Measurements from ENCODE around the gene EFNA3. TPM values are rescaled to one million over a fixed set of nuclear protein-coding genes. Genes with fewer than 3 reads are reported as not detected.
A peak's percentile ranks its signal among the peaks of the same experiment; 100 is the strongest.

EFNA3 gene
- total RNA-seq, 5 donors from 2014 or later (not counting 1 experiment from before 2014, with no cell fraction given) = 0.68 to 2.6 (median 2.3) TPM; not detected in 1

DNA sequence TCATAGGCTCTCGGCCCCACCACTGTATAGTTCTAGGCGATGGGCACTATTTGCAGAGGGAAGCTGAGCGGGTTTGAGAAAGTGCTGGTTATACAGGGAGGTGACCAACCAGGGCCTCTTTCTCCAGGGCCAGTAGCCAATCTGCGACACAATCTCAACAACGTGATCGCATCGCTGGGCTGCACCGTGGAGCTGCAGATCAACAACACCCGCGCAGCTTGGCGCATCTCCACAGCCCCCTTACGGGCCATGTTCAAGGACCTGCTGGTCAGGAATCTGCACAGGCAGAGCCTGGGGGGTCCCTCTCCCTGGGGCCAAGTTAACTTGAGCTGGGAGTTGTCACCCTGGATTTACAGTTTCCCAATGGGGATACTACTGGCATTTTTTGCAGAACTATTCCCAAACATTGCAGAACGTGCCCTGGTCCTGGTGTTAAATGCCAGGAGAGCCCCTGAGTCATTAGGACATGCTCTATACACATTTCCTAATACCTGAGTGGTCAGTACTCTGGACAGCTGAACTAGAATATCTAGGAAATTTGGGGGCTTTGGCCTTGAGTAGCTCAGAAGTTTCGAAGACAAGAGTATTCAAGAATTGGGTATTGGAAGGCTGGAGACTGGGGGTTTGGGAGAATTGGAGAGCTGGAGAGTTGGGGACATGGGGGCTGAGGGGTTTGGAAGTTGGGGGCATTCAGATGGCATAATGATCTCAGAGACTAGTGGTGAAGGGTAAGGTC is 38.1 kb upstream of the EFNA3 start:
- Histone ChIP-seq H3K9me3 (no peaks in the 10 kb centered on the region), H3K4me1 (ENCODE audit: control insufficient read depth in 1 of 2, extremely low read depth in 1 of 2, insufficient read depth in 2 of 2, low read length in 2 of 2) (no peaks in the 10 kb centered on the region), H3K27me3 (replicated peaks in 1 of 2; ENCODE audit: control insufficient read depth in 2 of 2, extremely low read depth in 1 of 2, insufficient read depth in 2 of 2, low read length in 1 of 2) (peaks cover 0 to 21% of the 10 kb centered on the region in 2 experiments), H3K27ac (ENCODE audit: low read length) (no peak overlapping the region), H3K4me3 (ENCODE audit: control insufficient read depth in 1 of 2, extremely low read depth in 1 of 2, low read length in 1 of 2) (no peak overlapping the region), H3K36me3 (ENCODE audit: control insufficient read depth in 2 of 2, extremely low read depth in 1 of 2, insufficient read depth in 1 of 2, low read length in 1 of 2) (no peaks in the 10 kb centered on the region)
- DNase-seq (no peak), ATAC-seq (replicated peaks in 1 of 4) (no peak)
- no peaks in the 10 kb centered on the region for H3K36me3 Mint-ChIP-seq
- WGBS (ENCODE audit: insufficient coverage) = 89% methylated on average over 14 of the region's 14 CpGs
- H3K27ac Mint-ChIP-seq = no peak overlapping the region
- H3K9me3 Mint-ChIP-seq = no peaks in the 10 kb centered on the region
- ChIA-PET POLR2A (interaction anchor here in 1 of 2 donors (0.7 kb wide), 1 partner anchor 868 kb away, joined by 7 read pairs; no protein-coding TSS in a partner anchor), CTCF (interaction anchor here in 1 of 2 donors (0.6 to 0.9 kb wide), 4 partner anchors 14 to 184 kb away, joined by 3 to 10 read pairs (median 4); no protein-coding TSS in a partner anchor)
- H3K27me3 Mint-ChIP-seq = peaks cover 0 to 3% of the 10 kb centered on the region in 2 donors
- peaks cover 6 to 12% (median 9%) of the 10 kb centered on the region in 3 donors for H3K4me1 Mint-ChIP-seq
- H3K4me3 Mint-ChIP-seq = no peak overlapping the region

DNA sequence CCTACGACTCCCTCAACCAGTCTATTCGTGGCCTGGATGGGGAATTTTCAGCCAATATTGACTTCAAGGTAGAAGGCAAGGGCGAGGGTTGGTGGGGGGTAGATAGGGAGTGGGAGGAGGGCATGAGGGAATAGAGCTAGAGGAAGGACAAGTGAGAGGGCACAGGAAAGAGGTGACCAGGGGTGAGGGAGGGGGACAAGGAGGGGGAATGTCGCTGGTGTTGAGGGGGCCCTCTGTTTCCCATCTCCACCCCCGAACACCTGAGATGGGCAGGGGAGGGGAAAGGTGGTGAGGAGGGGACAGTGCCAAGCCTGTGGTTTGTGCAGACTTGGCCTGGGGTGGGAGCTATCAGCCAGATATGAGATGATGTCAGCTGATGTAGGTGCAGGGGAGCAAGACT is 35.8 kb upstream of the EFNA3 start:
- ATAC-seq (replicated peaks in 1 of 4) (no peak), DNase-seq (no peak)
- 80% methylated on average over 2 of the region's 5 CpGs for WGBS (ENCODE audit: insufficient coverage)
- Mint-ChIP-seq H3K4me1 (peaks cover 6 to 12% (median 10%) of the 10 kb centered on the region in 3 donors), H3K4me3 (no peak overlapping the region), H3K27me3 (peaks cover 0 to 3% of the 10 kb centered on the region in 2 donors), H3K36me3 (no peaks in the 10 kb centered on the region), H3K9me3 (no peaks in the 10 kb centered on the region), H3K27ac (no peak overlapping the region)
- H3K4me1 ChIP-seq (ENCODE audit: control insufficient read depth in 1 of 2, extremely low read depth in 1 of 2, insufficient read depth in 2 of 2, low read length in 2 of 2) = no peaks in the 10 kb centered on the region
- POLR2A ChIA-PET = no interaction called here
- H3K4me3 ChIP-seq (ENCODE audit: control insufficient read depth in 1 of 2, extremely low read depth in 1 of 2, low read length in 1 of 2) = no peak overlapping the region
- H3K27ac ChIP-seq (ENCODE audit: low read length) = no peak overlapping the region
- CTCF ChIA-PET = interaction anchor here in 1 of 2 donors (0.6 kb wide), 1 partner anchor 215 kb away, joined by 3 read pairs; no protein-coding TSS in a partner anchor
- no peaks in the 10 kb centered on the region for H3K9me3 ChIP-seq
- H3K36me3 ChIP-seq (ENCODE audit: control insufficient read depth in 2 of 2, extremely low read depth in 1 of 2, insufficient read depth in 1 of 2, low read length in 1 of 2) = no peaks in the 10 kb centered on the region
- peaks cover 0 to 26% of the 10 kb centered on the region in 2 experiments for H3K27me3 ChIP-seq (replicated peaks in 1 of 2; ENCODE audit: control insufficient read depth in 2 of 2, extremely low read depth in 1 of 2, insufficient read depth in 2 of 2, low read length in 1 of 2)

DNA sequence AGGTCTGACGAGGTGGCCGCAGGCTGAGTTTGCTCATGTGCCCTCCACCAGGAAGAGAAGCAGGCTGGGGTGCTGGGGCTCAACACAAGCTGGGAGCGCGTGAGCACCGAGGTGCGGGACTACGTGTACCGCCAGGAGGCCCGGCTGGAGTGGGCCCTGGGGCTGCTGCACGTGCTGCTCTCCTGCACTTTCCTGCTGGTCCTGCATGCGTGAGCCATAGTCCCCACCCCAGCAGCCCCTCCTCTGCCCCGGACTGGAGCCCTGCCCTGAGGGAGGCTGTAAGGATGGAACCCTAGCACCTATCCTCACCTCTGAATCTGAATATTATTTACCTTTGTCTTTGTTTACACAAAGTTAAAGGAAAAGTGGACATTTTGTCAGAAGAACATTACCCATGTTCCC is 35.3 kb upstream of the EFNA3 start:
- H3K36me3 Mint-ChIP-seq = no peaks in the 10 kb centered on the region
- no peaks in the 10 kb centered on the region for H3K9me3 Mint-ChIP-seq
- H3K4me1 Mint-ChIP-seq = peaks cover 6 to 12% (median 10%) of the 10 kb centered on the region in 3 donors
- no peaks in the 10 kb centered on the region for H3K36me3 ChIP-seq (ENCODE audit: control insufficient read depth in 2 of 2, extremely low read depth in 1 of 2, insufficient read depth in 1 of 2, low read length in 1 of 2)
- H3K4me1 ChIP-seq (ENCODE audit: control insufficient read depth in 1 of 2, extremely low read depth in 1 of 2, insufficient read depth in 2 of 2, low read length in 2 of 2) = no peaks in the 10 kb centered on the region
- DNase-seq = no peak
- POLR2A ChIA-PET = no interaction called here
- no peaks in the 10 kb centered on the region for H3K9me3 ChIP-seq
- H3K4me3 ChIP-seq (ENCODE audit: control insufficient read depth in 1 of 2, extremely low read depth in 1 of 2, low read length in 1 of 2) = no peak overlapping the region
- peaks cover 0 to 3% of the 10 kb centered on the region in 2 donors for H3K27me3 Mint-ChIP-seq
- no peak overlapping the region for H3K4me3 Mint-ChIP-seq
- no peak overlapping the region for H3K27ac Mint-ChIP-seq
- no peak for ATAC-seq (replicated peaks in 1 of 4)
- WGBS (ENCODE audit: insufficient coverage) = 88% methylated on average over 8 of the region's 12 CpGs
- CTCF ChIA-PET = interaction anchor here (0.6 to 2.3 kb wide), 7 partner anchors 9 to 215 kb away, joined by 3 to 9 read pairs (median 5); no protein-coding TSS in a partner anchor
- H3K27ac ChIP-seq (ENCODE audit: low read length) = no peak overlapping the region
- H3K27me3 ChIP-seq (replicated peaks in 1 of 2; ENCODE audit: control insufficient read depth in 2 of 2, extremely low read depth in 1 of 2, insufficient read depth in 2 of 2, low read length in 1 of 2) = peaks cover 0 to 23% of the 10 kb centered on the region in 2 experiments

DNA sequence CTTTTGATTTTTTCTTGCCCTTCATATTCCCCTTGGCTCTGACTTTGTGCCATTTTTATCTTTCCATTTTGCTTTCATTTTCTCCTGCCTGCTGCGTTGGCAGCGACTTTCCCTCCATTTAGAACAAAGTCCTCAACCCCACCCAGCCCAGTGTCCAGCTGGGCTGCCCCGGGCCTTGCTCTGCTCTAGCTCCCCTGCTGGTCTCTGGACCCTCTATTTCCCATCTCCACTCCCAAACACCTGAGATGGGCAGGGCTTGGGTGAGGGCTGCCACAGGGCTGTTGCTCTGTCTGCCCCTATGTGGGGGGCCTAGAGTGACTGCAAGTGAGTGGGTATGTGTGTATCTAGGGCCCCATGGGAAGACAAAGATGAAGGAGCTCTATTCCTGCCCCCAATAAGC is 34.8 kb upstream of the EFNA3 start:
- H3K36me3 Mint-ChIP-seq = no peaks in the 10 kb centered on the region
- H3K4me3 ChIP-seq (ENCODE audit: control insufficient read depth in 1 of 2, extremely low read depth in 1 of 2, low read length in 1 of 2) = no peak overlapping the region
- H3K27me3 ChIP-seq (replicated peaks in 1 of 2; ENCODE audit: control insufficient read depth in 2 of 2, extremely low read depth in 1 of 2, insufficient read depth in 2 of 2, low read length in 1 of 2) = peaks cover 0 to 20% of the 10 kb centered on the region in 2 experiments
- H3K27ac Mint-ChIP-seq = no peak overlapping the region
- no CpG with 5 or more reads among the region's 3 CpGs for WGBS (ENCODE audit: insufficient coverage)
- POLR2A ChIA-PET = no interaction called here
- DNase-seq (no peak), ATAC-seq (replicated peaks in 1 of 4) (no peak)
- H3K9me3 ChIP-seq = no peaks in the 10 kb centered on the region
- peaks cover 6 to 12% (median 10%) of the 10 kb centered on the region in 3 donors for H3K4me1 Mint-ChIP-seq
- H3K9me3 Mint-ChIP-seq = no peaks in the 10 kb centered on the region
- CTCF ChIA-PET = interaction anchor here (0.7 to 2.3 kb wide), 6 partner anchors 9 to 121 kb away, joined by 3 to 9 read pairs (median 5); no protein-coding TSS in a partner anchor
- no peak overlapping the region for H3K4me3 Mint-ChIP-seq
- H3K4me1 ChIP-seq (ENCODE audit: control insufficient read depth in 1 of 2, extremely low read depth in 1 of 2, insufficient read depth in 2 of 2, low read length in 2 of 2) = no peaks in the 10 kb centered on the region
- peaks cover 0 to 3% of the 10 kb centered on the region in 2 donors for H3K27me3 Mint-ChIP-seq
- H3K27ac ChIP-seq (ENCODE audit: low read length) = no peak overlapping the region
- H3K36me3 ChIP-seq (ENCODE audit: control insufficient read depth in 2 of 2, extremely low read depth in 1 of 2, insufficient read depth in 1 of 2, low read length in 1 of 2) = no peaks in the 10 kb centered on the region

DNA sequence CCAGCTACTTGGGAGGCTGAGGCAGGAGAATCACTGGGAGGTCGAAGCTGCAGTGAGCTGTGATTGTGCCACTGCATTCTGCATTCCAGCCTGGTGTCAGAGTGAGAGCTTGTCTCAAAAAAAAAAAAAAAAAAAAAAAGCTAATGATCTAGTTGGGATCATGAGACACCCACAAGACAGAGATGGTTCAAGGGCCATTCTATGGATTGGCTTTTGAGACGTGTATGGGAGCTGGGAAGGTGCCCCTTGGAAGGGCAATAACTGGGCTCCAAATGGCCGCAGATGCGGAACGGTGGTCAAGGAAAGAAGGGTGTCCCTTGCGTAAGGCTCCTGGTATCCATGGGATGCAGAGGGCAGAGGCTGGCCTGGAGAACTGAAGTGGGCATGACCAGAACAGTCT is 34.3 kb upstream of the EFNA3 start:
- 71% methylated on average over 5 of the region's 6 CpGs for WGBS (ENCODE audit: insufficient coverage)
- Mint-ChIP-seq H3K9me3 (no peaks in the 10 kb centered on the region), H3K27me3 (peaks cover 0 to 1% of the 10 kb centered on the region in 2 donors)

DNA sequence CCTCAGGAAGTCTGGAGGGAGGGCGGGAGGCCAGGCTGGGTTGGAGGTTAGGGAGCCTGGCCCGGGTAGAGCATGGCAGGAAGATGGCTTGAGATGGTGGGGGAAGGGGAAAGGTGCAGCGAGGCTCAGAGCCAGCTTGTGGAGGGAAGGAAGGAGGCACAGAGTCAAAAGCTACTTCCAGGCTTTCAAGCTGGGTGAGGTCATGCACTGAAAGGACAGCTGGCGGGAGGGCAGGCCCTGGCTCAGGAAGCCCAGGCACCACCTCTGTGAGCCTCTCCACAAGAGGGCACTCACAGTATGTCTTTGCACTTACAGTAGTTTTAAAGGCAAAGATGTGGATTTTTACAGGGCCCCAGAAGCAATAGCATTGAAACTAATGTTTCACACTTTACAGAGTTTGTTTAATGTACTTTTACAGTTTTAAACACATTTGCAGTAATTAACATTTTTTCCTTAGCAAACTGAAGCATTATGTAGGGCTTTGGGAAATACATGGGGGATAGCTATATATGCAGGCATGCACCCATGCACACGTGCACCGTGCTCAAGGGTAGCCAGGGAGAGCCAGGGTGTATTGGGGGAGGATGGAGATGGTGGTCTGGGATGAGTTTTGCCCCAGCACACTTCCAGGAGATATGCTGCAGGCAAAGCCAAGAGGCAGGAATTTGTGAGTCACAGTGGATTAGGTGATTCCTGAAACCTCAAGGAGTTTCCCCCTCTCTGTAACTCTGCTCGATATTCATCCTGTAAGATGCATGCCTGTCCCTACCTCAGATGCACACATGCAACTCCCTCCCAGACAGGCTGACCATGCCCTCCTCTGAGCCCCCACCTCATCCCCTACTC is 33.6 kb upstream of the EFNA3 start:
- H3K4me1 Mint-ChIP-seq = peaks cover 6 to 16% (median 12%) of the 10 kb centered on the region in 3 donors
- DNase-seq (peak in 29 of 35 experiments; percentile 27 to 78 (median 45)), ATAC-seq (replicated peaks in 1 of 4) (peak; percentile 87 to 95 (median 90))
- Histone ChIP-seq H3K27ac (ENCODE audit: low read length) (no peak overlapping the region), H3K9me3 (no peaks in the 10 kb centered on the region), H3K36me3 (ENCODE audit: control insufficient read depth in 2 of 2, extremely low read depth in 1 of 2, insufficient read depth in 1 of 2, low read length in 1 of 2) (no peaks in the 10 kb centered on the region), H3K27me3 (replicated peaks in 1 of 2; ENCODE audit: control insufficient read depth in 2 of 2, extremely low read depth in 1 of 2, insufficient read depth in 2 of 2, low read length in 1 of 2) (peaks cover 0 to 20% of the 10 kb centered on the region in 2 experiments), H3K4me3 (ENCODE audit: control insufficient read depth in 1 of 2, extremely low read depth in 1 of 2, low read length in 1 of 2) (no peak overlapping the region), H3K4me1 (ENCODE audit: control insufficient read depth in 1 of 2, extremely low read depth in 1 of 2, insufficient read depth in 2 of 2, low read length in 2 of 2) (peaks cover 0 to 3% of the 10 kb centered on the region in 2 experiments)
- no peak overlapping the region for H3K4me3 Mint-ChIP-seq
- H3K36me3 Mint-ChIP-seq = no peaks in the 10 kb centered on the region
- H3K9me3 Mint-ChIP-seq = no peaks in the 10 kb centered on the region
- WGBS (ENCODE audit: insufficient coverage) = 64% methylated on average over 5 of the region's 7 CpGs
- no peak overlapping the region for H3K27ac Mint-ChIP-seq
- POLR2A ChIA-PET = interaction anchor here in 1 of 2 donors (0.6 kb wide), 1 partner anchor 73 kb away, joined by 3 read pairs; no protein-coding TSS in a partner anchor
- H3K27me3 Mint-ChIP-seq = peaks cover 0 to 1% of the 10 kb centered on the region in 2 donors
- CTCF ChIA-PET = interaction anchor here (0.6 to 2.3 kb wide), 10 partner anchors 8 to 175 kb away, joined by 3 to 9 read pairs (median 6); no protein-coding TSS in a partner anchor

More for the DNA sequence above, 34.3 kb upstream of the EFNA3 start:
- Histone ChIP-seq H3K4me1 (ENCODE audit: control insufficient read depth in 1 of 2, extremely low read depth in 1 of 2, insufficient read depth in 2 of 2, low read length in 2 of 2) (no peaks in the 10 kb centered on the region), H3K36me3 (ENCODE audit: control insufficient read depth in 2 of 2, extremely low read depth in 1 of 2, insufficient read depth in 1 of 2, low read length in 1 of 2) (no peaks in the 10 kb centered on the region), H3K27me3 (replicated peaks in 1 of 2; ENCODE audit: control insufficient read depth in 2 of 2, extremely low read depth in 1 of 2, insufficient read depth in 2 of 2, low read length in 1 of 2) (peaks cover 0 to 20% of the 10 kb centered on the region in 2 experiments), H3K4me3 (ENCODE audit: control insufficient read depth in 1 of 2, extremely low read depth in 1 of 2, low read length in 1 of 2) (no peak overlapping the region), H3K27ac (ENCODE audit: low read length) (no peak overlapping the region), H3K9me3 (no peaks in the 10 kb centered on the region)
- H3K27ac Mint-ChIP-seq = peak overlapping the region in 1 of 2 donors; percentile 32
- POLR2A ChIA-PET = interaction anchor here in 1 of 2 donors (0.6 kb wide), 1 partner anchor 72 kb away, joined by 3 read pairs; no protein-coding TSS in a partner anchor
- H3K36me3 Mint-ChIP-seq = no peaks in the 10 kb centered on the region
- DNase-seq = no peak
- CTCF ChIA-PET = interaction anchor here (0.6 to 2.3 kb wide), 10 partner anchors 8 to 174 kb away, joined by 3 to 9 read pairs (median 6); no protein-coding TSS in a partner anchor
- H3K4me1 Mint-ChIP-seq = peaks cover 6 to 12% (median 10%) of the 10 kb centered on the region in 3 donors
- no peak for ATAC-seq (replicated peaks in 1 of 4)
- peak overlapping the region in 1 of 3 donors; percentile 24 for H3K4me3 Mint-ChIP-seq
